Activated CD4-positive, alpha-beta memory T cell treated with anti-CD3 and anti-CD28 coated beads for 36 hours (primary cell): ENCODE results near the gene OR9A4. TPM values are rescaled to one million over a fixed set of nuclear protein-coding genes. Genes with fewer than 3 reads are reported as not detected.

ENCODE experiments used
- CTCF ChIA-PET: fragments of 350-600 bp; sonication (Branson Sonifier 250); formaldehyde crosslinking; loops from one replicate; lab custom pipeline; 2021; ENCODE audit warnings: antibody characterized with exemption, inconsistent platforms; lab: Charles Lee
- POLR2A ChIA-PET: fragments of 350-600 bp; sonication (Branson Sonifier 250); formaldehyde crosslinking; loops from one replicate; lab custom pipeline; 2021; ENCODE audit warnings: antibody characterized with exemption; lab: Charles Lee
- DNase-seq: peaks from one replicate; pipeline ENCODE4 v3.0.0-alpha.2; 2020
- H3K27ac Mint-ChIP-seq: one replicate; pipeline ENCODE4 v1.8.0; 2021; ENCODE audit warnings: mixed read lengths
- H3K27me3 Mint-ChIP-seq: one replicate; pipeline ENCODE4 v1.8.0; 2021; ENCODE audit warnings: mixed read lengths
- H3K36me3 Mint-ChIP-seq: one replicate; pipeline ENCODE4 v1.8.0; 2021; ENCODE audit warnings: mixed read lengths
- H3K4me1 Mint-ChIP-seq: one replicate; pipeline ENCODE4 v1.8.0; 2021; ENCODE audit warnings: low read depth, mixed read lengths
- H3K4me3 Mint-ChIP-seq: one replicate; pipeline ENCODE4 v1.8.0; 2021; ENCODE audit warnings: mild to moderate bottlenecking, mixed read lengths
- H3K9me3 Mint-ChIP-seq: one replicate; pipeline ENCODE4 v1.8.0; 2021; ENCODE audit warnings: mixed read lengths
- intact Hi-C: fragments of 100-400 bp; cut with micrococcal nuclease; formaldehyde crosslinking; loops from one replicate; pipeline ENCODE4 v1.15.1; 2023
- total RNA-seq, 2 experiments: library from RNA; stranded (reverse); gene quantifications; one replicate each; pipeline ENCODE4 v1.2.3, GENCODE V29; 2021

OR9A4 gene
- total RNA-seq, 2 experiments from 2014 or later = not detected

- Mint-ChIP-seq H3K4me1 (no peaks in the 10 kb centered on the region), H3K27ac (no peak overlapping the region), H3K9me3 (no peaks in the 10 kb centered on the region), H3K4me3 (no peak overlapping the region), H3K27me3 (peaks cover 2% of the 10 kb centered on the region), H3K36me3 (no peaks in the 10 kb centered on the region)
- intact Hi-C loops = no loop called here
- ChIA-PET POLR2A (no interaction called here), CTCF (no interaction called here)
- DNase-seq = no peak
These were observed 4.8 kb upstream of the OR9A4 start for GRCh38 chr7:141911391-141911790.

- H3K27me3 Mint-ChIP-seq = peaks cover 2% of the 10 kb centered on the region
- CTCF ChIA-PET = no interaction called here
- DNase-seq = no peak
- no peak overlapping the region for H3K4me3 Mint-ChIP-seq
- H3K4me1 Mint-ChIP-seq = no peaks in the 10 kb centered on the region
- intact Hi-C loops = no loop called here
- no peaks in the 10 kb centered on the region for H3K36me3 Mint-ChIP-seq
- H3K27ac Mint-ChIP-seq = no peak overlapping the region
- POLR2A ChIA-PET = no interaction called here
- H3K9me3 Mint-ChIP-seq = peaks cover 2% of the 10 kb centered on the region
These were observed 634 bp upstream of the OR9A4 start for GRCh38 chr7:141915565-141915964.

GRCh38 chr7:141920281-141920680 is 4.1 kb downstream of the OR9A4 start:
- ChIA-PET CTCF (no interaction called here), POLR2A (no interaction called here)
- DNase-seq = no peak
- Mint-ChIP-seq H3K4me1 (no peaks in the 10 kb centered on the region), H3K27ac (no peak overlapping the region), H3K4me3 (no peak overlapping the region), H3K9me3 (peaks cover 2% of the 10 kb centered on the region), H3K36me3 (no peaks in the 10 kb centered on the region), H3K27me3 (no peaks in the 10 kb centered on the region)
- intact Hi-C loops = no loop called here

GRCh38 chr7:141928146-141928844 is 12.1 kb downstream of the OR9A4 start:
- POLR2A ChIA-PET = no interaction called here
- no peaks in the 10 kb centered on the region for H3K36me3 Mint-ChIP-seq
- DNase-seq = no peak
- no peak overlapping the region for H3K27ac Mint-ChIP-seq
- intact Hi-C loops = no loop called here
- H3K27me3 Mint-ChIP-seq = peaks cover 3% of the 10 kb centered on the region
- CTCF ChIA-PET = interaction anchor here (0.6 kb wide), 1 partner anchor 435 kb away, joined by 4 read pairs; no protein-coding TSS in a partner anchor
- H3K9me3 Mint-ChIP-seq = peaks cover 5% of the 10 kb centered on the region
- no peaks in the 10 kb centered on the region for H3K4me1 Mint-ChIP-seq
- H3K4me3 Mint-ChIP-seq = no peak overlapping the region

GRCh38 chr7:141928845-141929195 is 12.6 kb downstream of the OR9A4 start:
- Mint-ChIP-seq H3K27me3 (peaks cover 3% of the 10 kb centered on the region), H3K9me3 (peaks cover 5% of the 10 kb centered on the region), H3K4me3 (no peak overlapping the region), H3K4me1 (no peaks in the 10 kb centered on the region), H3K27ac (no peak overlapping the region), H3K36me3 (no peaks in the 10 kb centered on the region)
- DNase-seq = no peak
- intact Hi-C loops = no loop called here
- POLR2A ChIA-PET = no interaction called here
- CTCF ChIA-PET = no interaction called here

- ChIA-PET CTCF (interaction anchor here (0.6 kb wide), 1 partner anchor 72 kb away, joined by 4 read pairs; no protein-coding TSS in a partner anchor), POLR2A (no interaction called here)
- no peaks in the 10 kb centered on the region for H3K36me3 Mint-ChIP-seq
- H3K4me1 Mint-ChIP-seq = no peaks in the 10 kb centered on the region
- no peak overlapping the region for H3K4me3 Mint-ChIP-seq
- peaks cover 5% of the 10 kb centered on the region for H3K9me3 Mint-ChIP-seq
- no peak for DNase-seq
- H3K27ac Mint-ChIP-seq = no peak overlapping the region
- intact Hi-C loops = no loop called here
- peaks cover 3% of the 10 kb centered on the region for H3K27me3 Mint-ChIP-seq
These were observed 14.0 kb downstream of the OR9A4 start for GRCh38 chr7:141930211-141930610.

GRCh38 chr7:141941075-141941474 is 24.9 kb downstream of the OR9A4 start:
- Mint-ChIP-seq H3K36me3 (no peaks in the 10 kb centered on the region), H3K27ac (no peak overlapping the region), H3K4me1 (no peaks in the 10 kb centered on the region), H3K9me3 (peaks cover 28% of the 10 kb centered on the region), H3K27me3 (no peaks in the 10 kb centered on the region), H3K4me3 (no peak overlapping the region)
- ChIA-PET POLR2A (no interaction called here), CTCF (no interaction called here)
- intact Hi-C loops = no loop called here
- no peak for DNase-seq

GRCh38 chr7:141943846-141944245 is 27.6 kb downstream of the OR9A4 start:
- Mint-ChIP-seq H3K27me3 (peaks cover 1% of the 10 kb centered on the region), H3K4me3 (no peak overlapping the region), H3K36me3 (no peaks in the 10 kb centered on the region), H3K9me3 (peaks cover 24% of the 10 kb centered on the region), H3K27ac (no peak overlapping the region), H3K4me1 (no peaks in the 10 kb centered on the region)
- POLR2A ChIA-PET = no interaction called here
- intact Hi-C loops = no loop called here
- CTCF ChIA-PET = no interaction called here
- no peak for DNase-seq

- Mint-ChIP-seq H3K27me3 (peaks cover 1% of the 10 kb centered on the region), H3K27ac (no peak overlapping the region), H3K9me3 (peaks cover 19% of the 10 kb centered on the region), H3K4me3 (no peak overlapping the region), H3K36me3 (no peaks in the 10 kb centered on the region), H3K4me1 (no peaks in the 10 kb centered on the region)
- intact Hi-C loops = no loop called here
- no peak for DNase-seq
- CTCF ChIA-PET = interaction anchor here (0.6 kb wide), 1 partner anchor 31 kb away, joined by 5 read pairs; no protein-coding TSS in a partner anchor
- POLR2A ChIA-PET = interaction anchor here (0.6 kb wide), 1 partner anchor 62 kb away, joined by 3 read pairs; no protein-coding TSS in a partner anchor
These were observed 28.6 kb downstream of the OR9A4 start for GRCh38 chr7:141944811-141945210.

- H3K27ac Mint-ChIP-seq = no peak overlapping the region
- CTCF ChIA-PET = interaction anchor here (0.6 kb wide), 1 partner anchor 31 kb away, joined by 5 read pairs; no protein-coding TSS in a partner anchor
- peaks cover 15% of the 10 kb centered on the region for H3K9me3 Mint-ChIP-seq
- no peak for DNase-seq
- no peaks in the 10 kb centered on the region for H3K36me3 Mint-ChIP-seq
- POLR2A ChIA-PET = interaction anchor here (0.6 kb wide), 1 partner anchor 61 kb away, joined by 3 read pairs; no protein-coding TSS in a partner anchor
- no peak overlapping the region for H3K4me3 Mint-ChIP-seq
- H3K4me1 Mint-ChIP-seq = no peaks in the 10 kb centered on the region
- intact Hi-C loops = no loop called here
- H3K27me3 Mint-ChIP-seq = peaks cover 1% of the 10 kb centered on the region
These were observed 29.2 kb downstream of the OR9A4 start for GRCh38 chr7:141945356-141945755.

- H3K27me3 Mint-ChIP-seq = peaks cover 1% of the 10 kb centered on the region
These were observed 30.6 kb downstream of the OR9A4 start, which contains the start of gene CLEC5A for GRCh38 chr7:141946796-141947195. Gene CLEC5A (minus strand): TSS chr7:141946974. CDS start chr7:141946292, 682 bp downstream.

GRCh38 chr7:141949021-141949420 is 32.8 kb downstream of the OR9A4 start:
- Mint-ChIP-seq H3K27me3 (peaks cover 1% of the 10 kb centered on the region), H3K4me3 (no peak overlapping the region), H3K4me1 (no peaks in the 10 kb centered on the region), H3K9me3 (no peaks in the 10 kb centered on the region), H3K27ac (no peak overlapping the region), H3K36me3 (no peaks in the 10 kb centered on the region)
- DNase-seq = no peak
- intact Hi-C loops = no loop called here
- ChIA-PET CTCF (no interaction called here), POLR2A (no interaction called here)

More at GRCh38 chr7:141946796-141947195, 30.6 kb downstream of the OR9A4 start, which contains the start of gene CLEC5A:
- Mint-ChIP-seq H3K4me1 (no peaks in the 10 kb centered on the region), H3K4me3 (no peak within 1 kb of the TSS), H3K9me3 (peaks cover 3% of the 10 kb centered on the region), H3K27ac (no peak within 1 kb of the TSS), H3K36me3 (no peaks in the 10 kb centered on the region)
- no peak for DNase-seq
- POLR2A ChIA-PET = no interaction called here
- CTCF ChIA-PET = no interaction called here
- intact Hi-C loops = no loop called here

- intact Hi-C loops = no loop called here
- peaks cover 1% of the 10 kb centered on the region for H3K27me3 Mint-ChIP-seq
- H3K27ac Mint-ChIP-seq = no peak overlapping the region
- ChIA-PET POLR2A (no interaction called here), CTCF (no interaction called here)
- no peak for DNase-seq
- H3K4me3 Mint-ChIP-seq = no peak overlapping the region
- H3K36me3 Mint-ChIP-seq = no peaks in the 10 kb centered on the region
- H3K9me3 Mint-ChIP-seq = no peaks in the 10 kb centered on the region
- no peaks in the 10 kb centered on the region for H3K4me1 Mint-ChIP-seq
These were observed 33.3 kb downstream of the OR9A4 start for GRCh38 chr7:141949451-141949850.
